ENCODE results near the gene PSD4. TPM values are rescaled to one million over a fixed set of nuclear protein-coding genes. Genes with fewer than 3 reads are reported as not detected.

Gene PSD4
- total RNA-seq, 1 experiment from 2014 or later: 14.7 TPM

GRCh38 chr2:113142290-113142689 is 31.5 kb upstream of the PSD4 start:
- no peak for DNase-seq (ENCODE audit: low read depth)

GRCh38 chr2:113144259-113144658 is 29.5 kb upstream of the PSD4 start:
- no peak for DNase-seq (ENCODE audit: low read depth)

GRCh38 chr2:113148606-113149552 is 24.9 kb upstream of the PSD4 start:
- peak; percentile 40 for DNase-seq (ENCODE audit: low read depth)

- DNase-seq (ENCODE audit: low read depth): no peak
Measured at GRCh38 chr2:113149553-113150257, 24.1 kb upstream of the PSD4 start.

- DNase-seq (ENCODE audit: low read depth): no peak
Measured at GRCh38 chr2:113150258-113150601, 23.5 kb upstream of the PSD4 start.

GRCh38 chr2:113155331-113155730 is 18.4 kb upstream of the PSD4 start:
- no peak for DNase-seq (ENCODE audit: low read depth)

GRCh38 chr2:113156278-113157117 is 17.3 kb upstream of the PSD4 start:
- DNase-seq (ENCODE audit: low read depth): peak; percentile 7

- DNase-seq (ENCODE audit: low read depth): peak; percentile 56
Measured at GRCh38 chr2:113157118-113157896, 16.5 kb upstream of the PSD4 start.

GRCh38 chr2:113157897-113158753 is 15.6 kb upstream of the PSD4 start:
- peak; percentile 74 for DNase-seq (ENCODE audit: low read depth)

- peak; percentile 60 for DNase-seq (ENCODE audit: low read depth)
Measured at GRCh38 chr2:113158884-113159553, 14.8 kb upstream of the PSD4 start.

GRCh38 chr2:113160248-113160647 is 13.5 kb upstream of the PSD4 start:
- DNase-seq (ENCODE audit: low read depth): no peak

- no peak for DNase-seq (ENCODE audit: low read depth)
Measured at GRCh38 chr2:113160962-113161361, 12.8 kb upstream of the PSD4 start.

GRCh38 chr2:113162173-113162572 is 11.6 kb upstream of the PSD4 start:
- no peak for DNase-seq (ENCODE audit: low read depth)

- no peak for DNase-seq (ENCODE audit: low read depth)
Measured at GRCh38 chr2:113162869-113163268, 10.9 kb upstream of the PSD4 start.

- DNase-seq (ENCODE audit: low read depth): no peak
Measured at GRCh38 chr2:113164215-113164929, 9.4 kb upstream of the PSD4 start.

GRCh38 chr2:113164930-113165585 is 8.7 kb upstream of the PSD4 start:
- no peak for DNase-seq (ENCODE audit: low read depth)

- DNase-seq (ENCODE audit: low read depth): no peak
Measured at GRCh38 chr2:113166187-113166645, 7.6 kb upstream of the PSD4 start.
